Measurements from ENCODE around the gene TSPAN16.
A peak's percentile ranks its signal among the peaks of the same experiment; 100 is the strongest.

The TSPAN16 gene

GRCh38 chr19:11278670-11279069 lies 17.3 kb upstream of the TSPAN16 start:
- TF ChIP-seq CTCF (IDR thresholded peaks at IDR 0.05; ENCODE audit: low read depth, low read length, missing control alignments): no peak
- no peak for DNase-seq (ENCODE audit: extremely low read depth, low read depth)
- H3K4me3 ChIP-seq (replicated peaks; ENCODE audit: low read depth, low read length): no peak overlapping the region

- no peak for TF ChIP-seq CTCF (IDR thresholded peaks at IDR 0.05; ENCODE audit: low read depth, low read length, missing control alignments)
- H3K4me3 ChIP-seq (replicated peaks; ENCODE audit: low read depth, low read length): no peak overlapping the region
- DNase-seq (ENCODE audit: extremely low read depth, low read depth): no peak
These were observed 16.3 kb upstream of the TSPAN16 start for GRCh38 chr19:11279505-11280236.

- no peak overlapping the region for H3K4me3 ChIP-seq (replicated peaks; ENCODE audit: low read depth, low read length)
- DNase-seq (ENCODE audit: extremely low read depth, low read depth): no peak
- TF ChIP-seq CTCF (IDR thresholded peaks at IDR 0.05; ENCODE audit: low read depth, low read length, missing control alignments): no peak
These were observed 14.5 kb upstream of the TSPAN16 start for GRCh38 chr19:11281356-11282049.

- no peak overlapping the region for H3K4me3 ChIP-seq (replicated peaks; ENCODE audit: low read depth, low read length)
- DNase-seq (ENCODE audit: extremely low read depth, low read depth): no peak
- no peak for TF ChIP-seq CTCF (IDR thresholded peaks at IDR 0.05; ENCODE audit: low read depth, low read length, missing control alignments)
These were observed 11.4 kb upstream of the TSPAN16 start for GRCh38 chr19:11284515-11284914.

GRCh38 chr19:11286312-11286974 lies 9.5 kb upstream of the TSPAN16 start:
- H3K4me3 ChIP-seq (replicated peaks; ENCODE audit: low read depth, low read length): no peak overlapping the region
- TF ChIP-seq CTCF (IDR thresholded peaks at IDR 0.05; ENCODE audit: low read depth, low read length, missing control alignments): no peak
- no peak for DNase-seq (ENCODE audit: extremely low read depth, low read depth)

GRCh38 chr19:11288349-11288748 lies 7.6 kb upstream of the TSPAN16 start:
- H3K4me3 ChIP-seq (replicated peaks; ENCODE audit: low read depth, low read length): no peak overlapping the region
- DNase-seq (ENCODE audit: extremely low read depth, low read depth): no peak
- peak; percentile 54 for TF ChIP-seq CTCF (IDR thresholded peaks at IDR 0.05; ENCODE audit: low read depth, low read length, missing control alignments)

All from HFF-Myc (cell line).